COLO668 (cell line): ENCODE data around the gene RMND1.

ENCODE experiments used
- DNase-seq: peaks from one replicate; lab custom pipeline; 2025; ENCODE audit not compliant: unreplicated experiment; lab: John Stamatoyannopoulos, UW

The RMND1 gene

DNA sequence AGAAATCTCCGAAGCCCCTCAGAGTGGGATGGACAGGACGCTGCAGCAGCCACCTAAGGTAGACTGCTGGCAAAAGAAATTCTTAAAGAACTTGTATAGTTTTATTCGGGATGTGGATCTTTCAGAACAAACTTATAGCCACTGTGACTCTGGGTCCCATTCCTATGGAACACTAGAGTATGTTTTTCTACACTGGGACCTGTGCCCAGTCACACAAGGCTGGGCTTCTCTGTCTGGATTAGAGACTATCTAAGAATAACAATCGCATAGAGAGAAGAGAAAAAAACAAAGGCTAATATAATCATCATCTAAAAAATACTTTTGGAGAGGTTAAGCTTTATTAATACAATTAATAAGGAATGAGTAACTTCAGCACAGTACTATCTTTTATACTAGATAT lies 28.9 kb downstream of the RMND1 start:
- DNase-seq: no peak

DNA sequence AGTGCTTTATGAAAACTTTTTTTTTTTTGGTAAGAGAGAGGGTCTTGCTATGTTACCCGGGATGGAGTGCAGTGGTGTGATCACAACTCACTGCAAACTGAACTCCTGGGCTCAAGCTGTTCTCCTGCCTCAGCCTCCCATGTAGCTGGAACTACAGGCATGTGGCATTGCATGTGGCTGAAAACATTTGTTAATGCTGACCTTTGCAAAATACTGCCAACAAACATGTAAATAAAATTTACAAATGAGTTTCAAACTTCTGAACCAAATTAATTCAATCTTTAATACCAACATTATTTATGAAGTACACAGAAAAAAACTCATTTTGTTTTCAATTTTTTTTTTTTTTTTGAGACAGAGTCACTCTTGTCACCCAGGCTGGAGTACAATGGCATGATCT lies 34.4 kb downstream of the RMND1 start:
- no peak for DNase-seq

DNA sequence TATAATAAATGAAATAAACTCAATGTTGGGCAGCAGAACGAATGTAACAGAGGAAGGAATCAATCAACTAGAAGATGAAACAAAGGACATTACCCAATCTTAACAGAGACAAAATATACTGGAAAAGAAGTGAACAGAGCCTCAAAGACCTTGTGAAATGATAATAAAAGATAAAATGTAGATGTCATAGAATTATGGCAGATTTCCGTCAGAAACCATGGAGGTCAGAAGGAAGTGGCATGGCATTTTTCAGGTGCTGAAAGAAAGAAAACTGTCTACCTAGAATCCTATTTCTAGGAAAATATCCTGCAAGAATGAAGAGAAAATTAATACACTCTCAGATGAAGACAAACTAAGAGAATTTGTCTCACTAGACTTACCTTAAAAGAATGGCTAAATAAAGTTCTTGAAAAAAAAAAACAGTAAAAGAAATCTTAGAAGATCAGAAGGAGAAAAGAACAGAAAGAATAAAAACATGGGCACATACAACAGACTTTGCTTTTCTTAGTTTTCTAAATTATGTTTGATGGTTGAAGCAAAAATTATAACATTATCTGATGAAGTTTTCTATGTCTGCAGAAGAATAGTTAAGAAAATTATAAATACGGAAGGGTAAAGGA lies 37.2 kb downstream of the RMND1 start:
- no peak for DNase-seq

DNA sequence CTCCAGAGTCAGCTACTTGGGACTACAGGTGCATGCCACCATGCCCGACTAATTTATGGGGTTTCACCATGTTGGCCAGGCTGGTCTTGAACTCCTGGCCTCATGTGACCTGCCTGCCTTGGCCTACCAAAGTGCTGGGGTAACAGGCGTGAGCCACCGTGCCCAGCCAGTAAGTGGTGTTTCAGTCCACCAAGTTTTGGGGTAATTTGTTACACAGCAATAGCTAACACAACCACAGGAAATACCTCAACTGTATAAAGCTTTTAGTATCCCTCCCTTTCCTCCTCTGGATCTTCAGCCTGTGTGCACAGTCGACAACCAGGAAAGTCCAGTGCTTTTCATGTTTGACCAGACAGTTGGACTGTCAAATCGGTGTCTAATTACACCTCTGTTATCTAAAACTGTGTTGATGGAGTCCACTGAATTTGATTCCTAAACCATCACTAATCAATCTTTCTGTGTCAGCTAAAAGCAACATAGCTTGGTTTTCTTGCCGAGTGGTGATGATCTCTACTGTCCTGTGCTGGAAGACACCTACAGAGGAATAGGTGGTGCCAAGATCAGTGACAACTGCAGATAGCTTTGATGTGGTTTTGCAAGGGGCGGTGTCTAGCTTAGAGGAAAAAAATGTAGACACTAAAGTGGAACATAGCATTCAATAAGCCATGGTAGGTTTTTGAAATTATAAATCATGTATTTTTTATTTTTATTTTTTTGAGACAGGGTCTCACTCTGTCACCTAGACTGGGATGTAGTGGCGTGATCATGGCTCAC lies 38.4 kb downstream of the RMND1 start:
- DNase-seq: no peak

DNA sequence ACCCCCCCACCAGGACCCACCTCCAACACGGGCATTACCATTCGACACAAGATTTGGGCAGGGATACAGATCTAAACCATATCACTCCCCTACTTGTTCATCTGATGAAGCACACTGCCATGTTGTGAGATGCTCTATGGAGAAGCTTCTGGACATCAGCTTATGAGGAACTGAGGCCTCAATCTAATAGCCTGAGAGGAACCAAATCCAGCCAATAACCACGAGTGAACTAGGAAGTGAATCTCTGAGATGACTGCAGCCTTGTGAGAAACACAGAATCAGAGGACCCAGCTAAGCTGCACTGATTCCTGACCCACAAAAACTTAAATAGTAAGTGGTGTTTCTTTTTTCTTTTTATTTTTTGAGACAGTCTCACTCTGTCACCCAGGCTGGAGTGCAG lies 39.0 kb downstream of the RMND1 start:
- no peak for DNase-seq

DNA sequence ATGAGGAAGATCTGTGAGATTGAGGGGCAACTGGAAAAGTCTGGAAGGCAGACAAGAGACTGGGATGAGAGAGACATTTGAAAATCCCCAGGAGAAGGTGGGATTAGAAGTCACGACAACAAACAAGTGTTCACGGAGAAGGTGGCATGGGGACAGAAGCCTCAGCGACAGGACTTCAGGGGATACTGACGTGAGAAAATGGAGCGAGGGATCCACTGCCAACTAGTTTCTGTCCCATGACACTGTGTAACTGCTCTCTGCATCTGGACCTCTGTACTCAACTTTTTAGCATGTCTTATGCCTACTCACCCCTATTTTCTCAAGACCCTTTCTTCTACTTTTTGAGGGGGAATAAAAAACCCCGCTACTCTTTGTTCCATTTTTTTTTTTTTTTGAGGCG lies 42.2 kb downstream of the RMND1 start:
- DNase-seq: no peak

DNA sequence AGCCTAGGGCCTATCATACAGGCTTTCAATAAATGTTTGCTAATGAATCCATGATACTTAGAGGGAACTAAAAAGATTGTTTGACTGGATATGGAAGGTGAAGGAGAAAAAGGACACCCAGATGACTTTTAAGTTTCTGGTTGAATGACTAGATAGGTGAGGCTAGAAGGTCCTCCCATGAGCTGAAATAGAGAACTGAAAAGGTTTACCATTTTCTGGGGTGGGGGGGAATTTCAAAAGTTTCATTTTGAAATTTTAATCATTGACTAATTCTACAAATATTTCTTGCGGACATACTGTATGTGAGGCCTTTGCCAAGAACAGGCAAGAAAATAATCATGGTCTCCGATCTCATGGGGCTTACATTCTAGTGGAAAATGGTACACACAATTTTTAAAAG lies 42.7 kb downstream of the RMND1 start:
- no peak for DNase-seq

DNA sequence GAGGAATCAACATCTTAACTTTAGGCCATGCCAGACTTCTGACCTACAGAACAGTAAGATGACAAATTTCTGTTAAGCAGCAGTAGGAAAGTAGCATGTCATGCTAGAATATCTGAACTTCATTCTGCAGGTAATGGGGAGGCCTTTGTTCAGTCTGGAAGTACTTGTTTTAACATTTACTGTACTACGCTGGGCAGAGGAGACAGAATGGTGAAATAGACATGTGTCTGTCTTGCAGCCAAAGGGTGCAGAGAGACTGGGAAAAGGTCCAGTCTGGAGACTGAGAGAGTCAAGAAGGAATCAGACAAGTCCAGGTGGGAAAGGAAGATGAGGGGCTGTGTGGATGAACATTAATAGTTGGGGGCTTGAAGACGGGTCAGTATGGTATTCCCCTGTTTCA lies 43.1 kb downstream of the RMND1 start:
- no peak for DNase-seq

DNA sequence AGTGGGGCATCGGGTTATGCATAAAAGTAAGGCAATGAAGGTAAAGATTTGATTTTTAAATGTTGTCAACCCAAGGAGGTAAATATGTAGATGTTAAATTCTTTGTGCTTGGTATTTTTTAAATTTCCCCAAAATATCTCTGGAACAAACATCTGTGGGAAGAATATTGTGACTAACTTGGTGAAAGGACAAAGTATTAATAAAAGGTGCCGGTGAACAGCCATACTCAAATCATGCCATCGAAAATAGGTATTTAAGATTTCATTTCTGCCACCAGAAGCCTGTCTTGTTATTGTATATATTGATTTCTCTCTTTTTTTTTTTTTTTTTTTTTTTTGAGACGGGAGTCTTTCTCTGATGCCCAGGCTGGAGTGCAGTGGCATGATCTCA lies 48.0 kb downstream of the RMND1 start:
- DNase-seq: no peak

DNA sequence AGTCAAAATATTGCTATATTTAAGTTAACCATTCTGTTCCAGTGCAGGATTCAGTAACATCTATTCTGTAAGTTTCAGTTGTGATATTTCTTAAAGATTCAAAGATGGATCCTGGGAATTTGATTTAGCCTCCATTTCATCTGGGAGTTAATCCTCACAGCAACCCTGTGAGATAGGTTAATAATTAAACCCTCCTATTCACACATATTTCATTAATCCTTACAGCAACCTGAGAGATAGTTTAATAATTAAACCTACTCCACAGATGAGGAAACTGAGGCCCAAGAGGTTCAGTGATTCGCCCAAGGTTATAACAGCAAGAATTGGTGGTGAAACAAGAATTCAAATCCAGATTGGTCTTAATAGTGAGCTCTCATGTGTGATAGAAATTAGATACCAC lies 49.7 kb downstream of the RMND1 start:
- DNase-seq: no peak

DNA sequence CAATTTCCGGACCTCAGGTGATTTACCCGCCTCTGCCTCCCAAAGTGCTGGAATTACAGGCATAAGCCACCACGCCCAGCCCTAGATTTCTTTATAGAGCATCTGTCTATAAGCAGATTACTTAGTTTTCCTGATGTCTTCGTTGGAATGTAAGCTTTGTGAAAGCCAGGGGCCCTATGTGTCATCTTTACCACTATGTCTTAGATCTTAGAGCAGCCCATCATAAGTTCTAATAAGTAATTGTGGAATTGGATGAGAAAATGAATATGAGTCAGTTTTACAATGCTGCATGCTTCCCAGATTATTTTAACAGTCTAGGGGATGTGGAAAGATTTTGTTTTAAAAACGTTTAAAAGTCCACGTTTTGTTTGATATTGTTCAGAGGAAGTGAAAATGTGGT lies 51.5 kb downstream of the RMND1 start:
- no peak for DNase-seq

DNA sequence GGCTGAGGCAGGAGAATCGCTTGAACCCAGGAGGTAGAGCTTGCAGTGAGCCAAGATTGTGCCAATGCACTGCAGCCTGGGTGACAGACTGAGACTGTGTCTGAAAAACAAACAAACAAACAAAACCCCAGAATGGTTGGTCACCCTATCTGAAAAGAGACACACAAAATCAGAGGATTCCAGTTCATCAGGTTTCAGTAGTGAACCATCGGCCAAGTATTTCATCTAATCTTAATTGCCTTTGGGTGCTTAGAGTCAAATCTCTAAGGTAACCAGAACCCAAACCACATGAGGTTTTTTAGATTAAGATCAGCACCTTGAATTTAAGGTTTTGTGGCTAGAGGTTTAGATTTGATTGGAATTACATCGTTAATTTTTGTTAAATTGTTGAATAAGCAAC lies 52.2 kb downstream of the RMND1 start:
- no peak for DNase-seq

DNA sequence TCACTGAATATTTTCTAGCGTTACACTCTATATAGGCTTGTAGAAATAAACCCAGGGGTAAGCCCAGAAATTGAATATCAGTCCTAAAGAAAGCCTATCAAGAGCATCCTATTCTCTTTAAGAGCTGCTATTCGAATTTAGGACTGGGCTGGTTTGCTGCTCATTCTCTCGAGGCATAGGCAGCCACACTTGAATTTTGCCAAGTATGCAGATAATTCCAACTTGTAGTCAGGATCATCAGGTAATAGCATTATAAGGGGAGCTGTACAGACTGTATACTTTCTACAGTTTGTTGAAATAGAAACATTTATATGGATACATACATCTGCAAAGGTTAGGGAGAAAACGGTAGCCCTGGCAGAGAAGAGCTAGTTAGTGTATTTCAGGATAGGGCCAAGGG lies 58.5 kb downstream of the RMND1 start:
- no peak for DNase-seq

DNA sequence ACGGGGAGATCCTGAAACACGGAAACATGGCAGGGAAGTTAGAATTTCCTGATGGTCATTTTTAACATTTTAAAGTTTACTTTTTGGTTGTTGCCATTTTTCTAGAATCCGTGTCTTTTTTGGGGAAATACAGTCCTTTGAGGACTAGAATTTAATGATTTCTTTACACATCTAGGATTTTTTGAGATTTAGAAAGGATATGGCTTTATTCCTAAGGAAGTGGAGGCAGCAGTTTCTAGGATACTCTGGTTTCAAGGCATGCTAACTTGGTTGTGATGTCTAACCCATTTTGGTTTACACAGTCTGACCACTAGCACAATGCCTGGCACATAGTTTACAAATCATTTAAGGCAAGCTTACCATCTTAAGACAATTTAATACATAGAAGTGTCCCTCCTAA lies 59.5 kb downstream of the RMND1 start:
- DNase-seq: no peak

DNA sequence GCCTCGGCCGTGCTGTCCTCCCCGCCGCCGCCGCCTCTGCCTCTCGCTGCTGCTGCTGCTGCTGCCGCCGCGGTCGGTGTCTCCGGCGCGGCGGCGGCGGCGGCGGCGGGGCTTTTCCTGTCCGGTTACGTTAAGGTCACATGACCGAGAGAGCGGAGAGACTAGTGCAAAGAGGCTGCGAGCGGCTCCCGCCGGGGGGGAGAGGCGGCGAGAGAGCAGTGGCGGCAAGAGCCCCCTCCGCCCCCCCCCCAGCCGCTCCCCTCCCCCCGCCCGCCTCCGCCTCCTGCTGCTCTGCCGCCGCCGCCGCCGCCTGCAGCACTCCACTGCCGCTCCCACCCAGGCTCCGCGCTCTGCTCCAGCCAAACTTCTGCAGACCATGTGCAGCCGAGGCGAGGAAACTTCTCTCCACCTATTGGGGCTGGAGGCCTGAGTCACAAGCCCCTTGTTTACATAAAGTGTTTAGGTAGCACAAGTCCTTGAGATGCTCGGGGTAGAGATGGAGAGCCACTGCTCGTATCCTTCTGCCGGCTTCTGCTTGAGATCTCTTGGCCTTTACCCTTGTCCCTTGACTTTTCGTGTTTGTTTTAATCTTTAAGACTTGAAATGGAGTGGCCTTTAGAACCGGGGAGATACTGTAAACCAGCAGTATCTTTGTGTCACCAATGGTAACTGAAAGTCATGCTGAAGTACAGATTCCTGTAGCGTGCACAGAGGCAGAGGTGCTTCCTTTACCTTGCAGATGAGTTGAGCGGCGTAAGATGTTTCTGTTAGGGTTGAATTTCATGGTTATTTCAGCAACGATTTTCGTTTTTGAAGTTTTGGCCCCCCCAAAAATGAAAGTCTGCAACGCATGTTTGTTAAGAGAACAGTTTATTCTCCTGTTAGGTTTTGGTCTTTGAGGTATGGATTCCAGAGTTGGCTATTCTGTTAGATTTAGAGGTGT lies 60.2 kb downstream of the RMND1 start, which contains the start of gene ZBTB2:
TSS of gene ZBTB2 (minus strand) at position 89 of the 943 bp plus-strand sequence. CDS start 17,922 bp downstream, outside the sequence.
- DNase-seq: peak; percentile 60

DNA sequence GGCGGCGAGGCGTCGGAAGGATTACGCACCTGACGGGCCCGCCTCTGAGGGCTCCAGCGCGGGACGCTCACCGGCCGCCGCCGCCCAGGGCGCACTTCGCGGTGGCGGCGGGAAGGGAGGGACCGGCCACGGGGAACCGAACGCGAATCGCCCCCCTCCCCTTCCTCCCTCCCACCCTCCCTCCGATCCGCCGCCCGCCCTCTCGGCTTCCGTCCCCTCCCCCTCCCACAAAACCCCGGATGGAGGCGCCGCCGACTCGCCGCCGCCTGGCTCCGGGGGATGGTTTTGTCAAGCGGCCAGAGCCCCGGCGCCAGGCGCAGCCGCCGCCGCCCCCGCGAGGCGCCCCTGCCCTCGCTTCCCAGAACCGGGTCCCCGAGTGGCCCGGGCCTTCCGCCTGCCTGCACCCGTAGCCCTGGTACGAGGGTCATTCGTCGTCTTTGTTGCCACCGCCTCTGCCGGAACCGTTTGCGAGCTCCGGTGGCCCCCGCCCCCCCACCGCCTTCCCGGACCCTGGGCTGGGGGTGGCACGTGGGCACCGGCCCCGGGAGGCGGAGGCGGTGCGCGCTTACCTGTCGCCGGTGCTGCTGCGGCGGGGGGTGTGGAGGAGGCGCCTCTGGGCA lies 61.0 kb downstream of the RMND1 start:
- peak; percentile 76 for DNase-seq

DNA sequence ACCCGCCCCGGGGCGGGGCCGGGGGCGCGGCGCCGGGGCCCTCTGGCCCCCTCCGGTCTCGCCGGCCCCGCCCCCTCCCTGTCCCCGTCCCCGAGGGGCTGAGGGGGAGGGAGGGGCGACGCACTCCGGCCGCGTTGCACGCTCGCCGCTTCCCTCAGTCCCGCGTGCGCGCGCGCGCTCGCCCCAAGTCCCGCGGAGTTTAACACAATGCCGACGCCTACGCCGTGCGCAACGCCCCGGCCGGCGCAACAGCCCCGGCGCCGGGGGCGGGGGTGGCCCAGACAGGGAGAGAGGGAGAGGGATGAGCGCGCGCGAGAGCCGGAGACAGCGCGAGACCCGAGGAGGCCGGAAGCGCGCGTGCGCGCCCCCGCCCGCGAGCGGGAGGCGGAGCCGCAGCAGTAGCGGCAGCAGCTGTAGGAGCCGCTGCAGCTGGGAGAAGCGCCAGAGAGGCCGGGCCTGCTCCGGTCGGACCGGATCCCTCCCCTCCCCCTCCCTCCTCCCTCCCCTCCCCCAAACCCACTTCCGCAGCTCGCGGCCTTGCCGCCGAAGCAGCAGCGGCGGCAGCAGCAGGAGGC lies 61.6 kb downstream of the RMND1 start:
- peak; percentile 98 for DNase-seq

DNA sequence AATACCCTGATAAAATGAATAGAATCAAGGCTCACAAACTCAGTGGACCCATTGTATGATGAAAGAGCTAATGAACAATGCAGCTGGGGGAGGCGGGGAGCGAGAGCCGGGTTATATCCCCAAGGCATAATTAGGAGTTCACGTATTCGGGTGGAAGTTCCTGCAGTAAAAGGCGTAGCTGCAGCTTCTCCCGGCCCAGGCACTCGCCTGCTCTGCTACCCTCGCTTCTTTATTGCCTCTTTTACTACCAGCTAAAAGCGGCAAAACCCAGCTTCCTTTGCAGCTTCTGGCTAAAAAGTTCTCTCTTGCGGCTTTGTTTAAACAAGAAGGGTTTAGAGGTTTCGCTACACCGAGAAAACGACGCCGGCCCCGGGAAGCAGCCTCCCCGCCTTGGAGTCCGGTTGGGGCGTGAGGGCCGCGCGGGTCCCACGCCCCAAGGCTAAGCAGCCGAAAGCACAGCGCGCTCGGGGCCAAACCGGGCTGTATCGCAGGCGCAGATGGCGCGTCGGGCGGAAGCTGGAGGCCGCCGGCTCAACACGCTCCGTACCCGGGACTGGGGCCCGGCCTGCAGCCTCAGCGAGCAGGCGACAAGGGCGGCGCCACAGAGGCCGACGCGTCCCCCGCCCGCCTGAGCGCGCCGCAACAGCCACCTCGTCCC lies 62.2 kb downstream of the RMND1 start:
- DNase-seq: peak; percentile 52

DNA sequence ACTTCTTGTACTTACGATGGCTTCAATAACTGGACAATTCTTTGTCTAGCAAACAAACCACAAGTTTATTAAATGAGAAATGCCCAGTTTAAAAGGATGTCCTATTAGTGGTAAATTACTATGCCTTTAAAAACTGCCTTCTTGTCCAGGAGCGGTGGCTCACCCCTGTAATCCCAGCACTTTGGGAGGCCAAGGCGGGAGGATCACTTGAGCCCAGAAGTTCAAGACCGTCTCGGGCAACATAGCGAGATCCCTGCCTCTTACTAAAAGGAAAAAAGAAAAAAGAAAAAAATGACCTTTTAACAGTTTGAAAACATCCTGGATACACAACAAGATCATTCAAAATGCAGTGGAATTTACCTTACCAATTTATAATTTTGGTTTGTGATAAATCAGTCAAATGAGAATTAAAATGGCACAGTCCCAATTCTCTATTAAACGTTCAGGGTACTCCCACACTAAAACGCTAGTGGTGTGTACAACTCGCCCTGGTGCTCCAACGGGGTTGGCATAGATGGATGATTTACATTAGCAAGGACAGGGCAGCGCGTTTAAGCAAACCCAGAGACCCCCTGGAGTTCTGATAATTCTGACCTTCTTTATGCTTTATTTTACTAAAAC lies 62.8 kb downstream of the RMND1 start:
- no peak for DNase-seq

DNA sequence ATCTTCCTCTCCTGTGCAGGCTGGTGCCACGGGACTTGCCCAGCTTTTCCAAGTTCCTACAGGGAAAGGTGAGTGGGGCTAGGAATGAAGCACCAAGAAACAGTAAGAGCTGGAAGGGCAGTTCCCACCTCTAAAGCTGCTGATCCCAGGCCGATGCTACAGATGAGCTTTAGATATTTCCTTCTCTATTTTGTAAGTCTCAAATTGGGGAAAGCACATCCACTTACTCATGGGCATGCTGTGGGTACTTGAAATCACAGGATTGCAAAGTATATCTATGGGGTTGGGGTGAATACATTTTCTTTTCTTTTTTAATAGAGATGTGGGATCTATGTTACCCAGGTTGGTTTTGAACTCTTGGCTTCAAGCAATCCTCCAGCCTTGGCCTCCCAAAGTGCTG lies 63.7 kb downstream of the RMND1 start:
- DNase-seq: no peak
